ENCODE measurements around the gene EBI3.
A peak's percentile ranks its signal among the peaks of the same experiment; 100 is the strongest.
"Not testable (repeated sequence)": the region's sequence is repeated elsewhere in the genome, so short reads cannot be mapped to it uniquely, and the experiment has no call there.

The EBI3 gene

GRCh38 chr19:4200940-4201542 lies 28.3 kb upstream of the EBI3 start:
- no peak for DNase-seq

DNA sequence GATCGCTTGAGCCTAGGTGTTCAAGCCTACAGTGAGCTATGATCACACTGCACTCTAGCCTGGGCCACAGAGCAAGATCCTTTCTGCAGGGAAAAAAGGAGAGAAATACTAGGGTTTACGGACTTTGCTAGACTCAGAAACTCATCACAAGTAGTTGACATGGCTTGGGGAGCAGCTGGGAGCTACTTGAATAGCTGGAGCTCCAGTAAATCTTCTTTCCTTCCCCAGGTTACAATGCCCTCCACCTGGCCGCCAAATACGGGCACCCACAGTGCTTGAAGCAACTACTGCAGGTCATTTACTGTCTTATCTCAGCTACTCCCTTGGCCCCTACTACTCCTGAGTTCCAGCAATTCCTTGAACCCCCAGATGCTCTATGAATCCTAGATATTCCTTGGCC lies 27.5 kb upstream of the EBI3 start:
- DNase-seq = no peak

- no peak for DNase-seq
Measured at GRCh38 chr19:4206818-4207484, 22.4 kb upstream of the EBI3 start.

- no peak for DNase-seq
Measured at GRCh38 chr19:4208385-4209094, 20.8 kb upstream of the EBI3 start.

GRCh38 chr19:4210166-4210731 lies 19.1 kb upstream of the EBI3 start:
- DNase-seq = no peak

DNA sequence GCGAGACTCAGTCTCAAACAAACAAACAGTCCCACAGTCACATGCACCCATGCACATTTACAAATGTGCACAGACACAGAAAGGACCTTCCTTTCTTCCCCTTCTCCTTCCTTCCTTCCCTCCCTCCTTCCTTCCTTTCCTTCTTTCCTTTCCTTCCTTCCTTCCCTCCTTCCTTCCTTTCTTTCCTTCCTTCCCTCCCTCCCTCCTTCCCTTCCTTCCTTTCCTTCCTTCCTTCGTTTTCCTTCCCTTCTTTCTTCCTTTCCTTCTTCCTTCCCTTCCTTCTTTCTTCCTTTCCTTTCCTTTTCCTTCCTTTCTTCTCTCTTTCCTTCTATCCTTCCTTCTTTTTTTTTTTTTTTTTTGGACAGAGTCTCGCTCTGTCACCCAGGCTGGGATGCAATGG lies 16.2 kb upstream of the EBI3 start:
- no peak for DNase-seq

- DNase-seq = no peak
Measured at GRCh38 chr19:4215807-4216206, 13.5 kb upstream of the EBI3 start.

DNA sequence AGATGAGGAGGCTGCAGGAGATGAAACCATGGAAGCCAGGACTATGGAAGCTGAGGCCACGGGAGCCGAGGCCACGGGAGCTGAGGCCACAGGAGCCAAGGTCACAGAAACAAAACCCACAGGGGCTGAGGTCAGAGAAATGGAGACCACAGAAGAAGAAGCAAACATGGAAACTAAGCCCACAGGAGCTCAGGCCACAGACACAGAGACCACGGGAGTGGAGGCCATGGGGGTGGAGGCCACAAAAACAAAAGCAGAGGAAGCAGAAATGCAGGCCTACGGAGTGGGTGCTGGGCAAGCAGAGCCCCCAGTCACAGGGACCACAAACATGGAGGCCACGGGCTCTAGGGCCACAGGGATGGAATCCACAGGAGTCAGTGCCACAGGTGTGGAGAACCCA lies 12.5 kb upstream of the EBI3 start:
- no peak for DNase-seq

DNA sequence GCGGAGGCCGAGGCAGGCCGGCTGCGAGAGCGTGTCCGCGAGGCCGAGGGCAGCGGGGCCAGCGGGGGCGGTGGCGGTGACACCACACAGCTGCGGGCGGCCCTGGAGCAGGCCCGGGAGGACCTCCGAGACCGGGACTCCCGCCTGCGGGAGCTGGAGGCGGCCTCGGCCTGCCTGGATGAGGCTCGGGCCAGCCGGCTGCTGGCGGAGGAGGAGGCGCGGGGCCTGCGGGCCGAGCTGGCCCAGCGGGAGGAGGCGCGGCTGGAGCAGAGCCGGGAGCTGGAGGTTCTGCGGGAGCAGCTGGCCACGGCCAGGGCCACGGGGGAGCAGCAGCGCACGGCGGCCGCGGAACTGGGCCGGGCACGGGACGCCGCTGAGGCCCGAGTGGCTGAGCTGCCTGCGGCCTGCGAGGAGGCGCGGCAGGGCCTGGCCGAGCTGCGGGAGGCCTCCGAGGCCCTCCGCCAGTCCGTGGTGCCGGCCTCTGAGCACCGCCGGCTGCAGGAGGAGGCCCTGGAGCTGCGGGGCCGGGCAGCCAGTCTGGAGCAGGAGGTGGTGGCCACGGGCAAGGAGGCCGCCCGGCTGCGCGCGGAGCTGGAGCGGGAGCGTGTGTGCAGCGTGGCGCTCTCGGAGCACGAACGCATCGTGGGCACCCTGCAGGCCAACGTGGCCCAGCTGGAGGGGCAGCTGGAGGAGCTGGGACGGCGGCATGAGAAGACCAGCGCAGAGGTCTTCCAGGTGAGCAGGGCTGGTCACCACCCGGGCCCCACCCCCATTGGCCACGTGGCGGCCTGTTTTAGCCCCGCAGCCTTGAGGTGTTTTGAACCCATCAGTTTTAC lies 11.7 kb upstream of the EBI3 start:
- no peak for DNase-seq

DNA sequence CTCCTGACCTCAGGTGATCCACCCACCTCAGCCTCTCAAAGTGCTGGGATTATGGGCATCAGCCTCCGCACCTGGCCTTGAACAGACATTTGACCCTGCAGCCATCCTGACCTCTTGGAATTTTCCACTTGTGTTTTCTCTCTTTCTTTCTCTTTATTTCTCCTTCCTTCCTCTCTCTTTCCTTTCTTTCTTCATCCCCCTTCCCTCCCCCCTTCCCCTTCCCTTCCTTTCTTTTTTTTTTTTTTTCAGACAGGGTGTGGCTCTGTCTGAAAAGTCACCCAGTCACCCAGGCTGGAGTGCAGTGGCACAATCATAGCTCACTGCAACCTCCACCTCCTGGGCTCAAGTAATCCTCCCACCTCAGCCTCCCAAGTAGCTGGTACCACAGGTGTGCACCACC lies 10.8 kb upstream of the EBI3 start:
- not testable (repeated sequence) for DNase-seq

DNA sequence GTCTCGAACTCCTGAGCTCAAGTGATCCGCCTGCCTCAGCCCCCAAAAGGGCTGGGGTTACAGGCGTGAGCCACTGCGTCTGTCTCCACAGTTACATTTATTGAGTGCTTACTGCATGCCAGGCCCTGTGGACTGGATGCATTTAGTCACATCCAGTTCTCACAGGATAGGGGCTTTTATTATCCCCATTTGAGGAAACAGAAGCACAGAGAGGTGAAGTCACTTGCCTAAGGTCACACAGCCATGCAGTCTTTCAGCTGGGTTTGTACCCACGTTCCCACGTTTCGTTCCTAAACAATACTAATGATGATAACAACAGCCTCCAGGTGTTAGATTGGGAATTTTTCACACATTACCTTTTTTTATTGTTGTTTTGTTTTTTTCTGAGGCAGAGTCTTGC lies 9.1 kb upstream of the EBI3 start:
- no peak for DNase-seq

GRCh38 chr19:4224470-4224869 lies 4.9 kb upstream of the EBI3 start:
- no peak for DNase-seq

- DNase-seq = no peak
Measured at GRCh38 chr19:4225885-4226284, 3.4 kb upstream of the EBI3 start.

DNA sequence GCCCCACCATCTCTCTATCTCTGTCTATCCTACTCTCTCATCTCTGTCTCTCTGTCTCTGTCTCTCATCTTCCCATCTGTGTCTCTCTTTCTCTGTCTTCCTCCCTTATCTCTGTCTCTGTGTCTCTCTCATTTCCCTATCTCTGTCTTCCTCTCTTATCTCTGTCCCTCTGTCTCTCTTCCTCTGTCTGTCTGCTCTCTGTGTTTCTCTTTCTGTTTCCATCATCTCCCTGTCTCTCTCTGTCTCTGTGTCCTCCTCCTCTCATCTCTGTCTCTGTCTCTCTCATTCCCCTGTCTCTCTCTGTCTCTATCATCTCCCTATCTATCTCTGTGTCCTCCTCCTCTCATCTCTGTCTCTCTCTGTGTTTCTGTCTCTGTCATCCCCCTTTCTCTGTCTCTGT lies 1.6 kb upstream of the EBI3 start:
- DNase-seq = no peak

- no peak for DNase-seq
Measured at GRCh38 chr19:4228765-4229178, 551 bp upstream of the EBI3 start.

DNA sequence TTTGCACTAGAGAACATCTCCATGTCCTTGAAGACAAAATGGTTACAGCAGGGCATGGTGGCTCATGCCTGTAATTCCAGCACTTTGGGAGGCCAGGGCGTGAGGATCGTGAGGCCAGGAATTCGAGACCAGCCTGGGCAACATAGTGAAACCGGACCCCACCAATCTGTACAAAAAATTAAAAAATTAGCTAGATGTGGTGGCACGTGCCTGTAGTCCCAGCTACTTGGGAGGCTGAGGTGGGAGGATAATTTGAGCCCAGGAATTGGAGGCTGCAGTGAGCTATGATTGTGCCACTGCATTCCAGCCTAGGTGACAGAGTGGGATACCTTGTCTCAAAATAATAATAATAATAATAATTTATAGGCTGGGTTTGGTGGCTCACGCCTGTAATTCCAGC lies 914 bp downstream of the EBI3 start:
- DNase-seq = not testable (repeated sequence)

DNA sequence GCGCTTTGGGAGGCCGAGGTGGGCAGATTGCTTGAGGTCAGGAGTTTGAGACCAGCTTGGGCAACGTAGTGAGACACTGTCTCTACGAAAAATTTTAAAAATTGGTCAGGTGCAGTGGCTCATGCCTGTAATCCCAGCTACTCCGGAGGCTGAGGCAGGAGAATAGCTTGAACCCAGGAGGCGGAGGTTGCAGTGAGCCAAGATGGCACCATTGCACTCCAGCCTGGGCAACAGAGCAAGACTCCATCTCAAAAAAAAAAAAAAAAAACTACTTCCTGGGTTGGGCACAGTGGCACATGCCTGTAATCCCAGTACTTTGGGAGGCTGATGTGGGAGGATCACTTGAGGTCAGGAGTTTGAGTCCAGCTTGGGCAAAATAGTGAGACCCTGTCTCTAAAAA lies 2.2 kb downstream of the EBI3 start:
- DNase-seq = not testable (repeated sequence)

- DNase-seq = not testable (repeated sequence)
Measured at GRCh38 chr19:4232139-4232538, 2.8 kb downstream of the EBI3 start.

DNA sequence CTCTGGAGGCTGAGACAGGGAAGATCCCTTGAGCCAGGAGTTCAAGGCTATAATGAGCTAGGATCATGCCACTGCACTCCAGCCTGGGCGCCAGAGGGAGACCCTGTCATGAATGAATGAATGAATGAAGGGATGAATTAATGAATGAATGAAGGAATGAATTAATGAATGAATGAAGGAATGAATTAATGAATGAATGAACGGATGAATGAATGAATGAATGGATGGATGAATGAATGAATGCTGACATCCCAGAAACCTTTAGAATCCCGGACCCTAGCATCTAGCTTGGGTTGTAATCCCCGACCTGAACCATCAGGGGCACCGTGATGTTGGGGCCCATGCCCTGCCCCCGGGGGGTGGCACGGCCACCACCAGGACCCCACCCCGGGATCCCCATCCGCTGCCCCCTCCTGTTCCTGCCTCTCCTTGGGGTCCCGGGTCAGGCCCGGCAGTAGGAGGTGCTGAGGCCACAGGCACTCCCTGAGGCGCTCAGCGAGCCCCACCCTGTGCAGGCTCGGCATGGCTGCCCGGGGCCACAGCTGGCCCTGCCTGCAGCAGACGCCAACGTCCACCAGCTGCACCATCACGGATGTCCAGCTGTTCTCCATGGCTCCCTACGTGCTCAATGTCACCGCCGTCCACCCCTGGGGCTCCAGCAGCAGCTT lies 3.4 kb downstream of the EBI3 start:
- DNase-seq = no peak

DNA sequence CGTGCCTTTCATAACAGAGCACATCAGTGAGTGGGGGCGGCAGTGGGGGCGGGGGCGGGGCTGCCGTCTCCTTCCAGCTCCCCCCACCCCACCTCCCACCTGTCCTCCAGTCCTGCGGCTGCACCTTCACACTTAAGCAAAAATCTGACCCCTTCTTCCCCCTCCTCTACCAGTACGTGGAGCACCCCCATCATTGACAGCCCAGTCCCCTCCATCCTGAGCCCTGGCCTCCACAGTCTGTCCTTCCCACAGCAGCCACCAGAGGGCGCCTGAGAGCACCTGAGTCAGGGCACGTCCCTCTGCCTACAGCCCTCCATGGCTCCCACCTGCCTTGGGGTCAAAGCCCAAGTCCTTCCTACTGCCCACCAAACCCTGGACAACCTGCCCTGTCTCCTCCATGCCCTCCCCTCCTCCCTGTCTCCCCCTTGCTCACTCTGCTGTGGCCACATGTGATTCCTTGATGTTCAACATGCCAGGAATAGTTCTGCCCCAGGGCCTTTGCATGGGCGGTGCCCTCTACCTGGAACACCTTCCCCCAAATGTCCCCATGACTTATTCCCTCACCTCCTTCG lies 4.0 kb downstream of the EBI3 start:
- peak; percentile 27 for DNase-seq

GRCh38 chr19:4234142-4234861 lies 5.0 kb downstream of the EBI3 start:
- no peak for DNase-seq

GRCh38 chr19:4234862-4235201 lies 5.5 kb downstream of the EBI3 start:
- no peak for DNase-seq
